A549 (cell line): ENCODE data around the gene DNAH8.

Source experiments
- POLR2A ChIP-seq: IDR thresholded peaks from 2 replicates; pipeline ENCODE4 v1.6.1; 2012; ENCODE audit warnings: mild to moderate bottlenecking, low read length
- TF ChIP-seq, protein P1 (sequence below): fragments of >200 bp; sonication (Bioruptor Twin); formaldehyde crosslinking; IDR thresholded peaks from 3 replicates; pipeline ENCODE4 v1.6.1; 2016
- TF ChIP-seq, protein P2 (sequence below): fragments of >200 bp; sonication (Bioruptor Twin); formaldehyde crosslinking; IDR thresholded peaks from 3 replicates; pipeline ENCODE4 v1.5.1; 2016

GRCh38 chr6:38805127-38805655 is 90.1 kb downstream of the DNAH8 start:
- TF ChIP-seq POLR2A: no peak
- TF ChIP-seq, protein P1, sequence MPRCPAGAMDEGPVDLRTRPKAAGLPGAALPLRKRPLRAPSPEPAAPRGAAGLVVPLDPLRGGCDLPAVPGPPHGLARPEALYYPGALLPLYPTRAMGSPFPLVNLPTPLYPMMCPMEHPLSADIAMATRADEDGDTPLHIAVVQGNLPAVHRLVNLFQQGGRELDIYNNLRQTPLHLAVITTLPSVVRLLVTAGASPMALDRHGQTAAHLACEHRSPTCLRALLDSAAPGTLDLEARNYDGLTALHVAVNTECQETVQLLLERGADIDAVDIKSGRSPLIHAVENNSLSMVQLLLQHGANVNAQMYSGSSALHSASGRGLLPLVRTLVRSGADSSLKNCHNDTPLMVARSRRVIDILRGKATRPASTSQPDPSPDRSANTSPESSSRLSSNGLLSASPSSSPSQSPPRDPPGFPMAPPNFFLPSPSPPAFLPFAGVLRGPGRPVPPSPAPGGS: no peak
- TF ChIP-seq, protein P2, sequence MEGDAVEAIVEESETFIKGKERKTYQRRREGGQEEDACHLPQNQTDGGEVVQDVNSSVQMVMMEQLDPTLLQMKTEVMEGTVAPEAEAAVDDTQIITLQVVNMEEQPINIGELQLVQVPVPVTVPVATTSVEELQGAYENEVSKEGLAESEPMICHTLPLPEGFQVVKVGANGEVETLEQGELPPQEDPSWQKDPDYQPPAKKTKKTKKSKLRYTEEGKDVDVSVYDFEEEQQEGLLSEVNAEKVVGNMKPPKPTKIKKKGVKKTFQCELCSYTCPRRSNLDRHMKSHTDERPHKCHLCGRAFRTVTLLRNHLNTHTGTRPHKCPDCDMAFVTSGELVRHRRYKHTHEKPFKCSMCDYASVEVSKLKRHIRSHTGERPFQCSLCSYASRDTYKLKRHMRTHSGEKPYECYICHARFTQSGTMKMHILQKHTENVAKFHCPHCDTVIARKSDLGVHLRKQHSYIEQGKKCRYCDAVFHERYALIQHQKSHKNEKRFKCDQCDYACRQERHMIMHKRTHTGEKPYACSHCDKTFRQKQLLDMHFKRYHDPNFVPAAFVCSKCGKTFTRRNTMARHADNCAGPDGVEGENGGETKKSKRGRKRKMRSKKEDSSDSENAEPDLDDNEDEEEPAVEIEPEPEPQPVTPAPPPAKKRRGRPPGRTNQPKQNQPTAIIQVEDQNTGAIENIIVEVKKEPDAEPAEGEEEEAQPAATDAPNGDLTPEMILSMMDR: no peak
